HG02763 (cell line): Measurements from ENCODE around the gene PAFAH2.
"Not testable (repeated sequence)": the region's sequence is repeated elsewhere in the genome, so short reads cannot be mapped to it uniquely, and the experiment has no call there.

Experiments
- ATAC-seq: cut with Tn5 transposase; IDR thresholded peaks from one replicate; pipeline ENCODE4 v1.9.1; 2021; ENCODE audit warnings: mild to moderate bottlenecking, moderate library complexity; ENCODE audit not compliant: unreplicated experiment

Gene PAFAH2

GRCh38 chr1:25989440-25990234 is 8.2 kb downstream of the PAFAH2 start:
- no peak for ATAC-seq

DNA sequence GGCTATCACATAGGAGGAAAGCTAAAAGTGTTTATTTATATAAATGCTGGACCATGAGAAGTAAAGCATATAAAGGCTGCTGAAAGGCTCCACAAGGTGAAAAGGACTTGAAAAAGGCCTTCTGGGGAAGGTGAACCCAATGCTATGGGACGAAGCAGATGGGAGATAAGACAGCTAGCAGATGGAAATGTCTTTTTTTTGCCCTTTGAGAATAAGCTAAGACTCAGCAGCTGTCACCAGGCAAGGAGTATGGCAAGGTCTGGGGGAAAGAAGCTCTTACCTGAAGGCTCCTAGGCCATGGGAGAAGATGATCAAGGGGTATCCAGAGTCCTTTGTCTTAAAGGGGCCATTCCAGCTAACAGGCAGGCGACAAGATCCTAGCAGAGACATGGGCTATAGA is 9.9 kb downstream of the PAFAH2 start:
- ATAC-seq = no peak

- ATAC-seq = not testable (repeated sequence)
Observed at GRCh38 chr1:25986773-25987172, 11.1 kb downstream of the PAFAH2 start.

DNA sequence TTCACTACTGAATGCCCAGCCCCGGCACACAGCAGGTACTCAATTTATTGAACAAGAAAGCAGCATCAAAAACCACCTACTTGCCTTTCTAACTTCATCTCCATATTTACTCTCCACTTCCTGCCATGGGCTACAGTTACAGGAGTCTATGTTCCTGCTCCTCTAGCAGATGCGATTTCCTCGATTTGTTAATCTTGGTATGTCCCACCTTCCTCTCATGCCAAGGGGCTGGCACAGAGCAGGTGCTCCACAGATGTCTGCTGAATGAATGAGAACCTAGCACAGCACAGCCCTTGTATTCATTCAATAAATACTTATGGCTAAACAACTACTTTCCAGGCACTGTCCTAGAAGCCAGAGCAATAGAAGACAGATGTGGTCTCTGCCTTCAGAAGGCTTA is 12.2 kb downstream of the PAFAH2 start:
- ATAC-seq = no peak

DNA sequence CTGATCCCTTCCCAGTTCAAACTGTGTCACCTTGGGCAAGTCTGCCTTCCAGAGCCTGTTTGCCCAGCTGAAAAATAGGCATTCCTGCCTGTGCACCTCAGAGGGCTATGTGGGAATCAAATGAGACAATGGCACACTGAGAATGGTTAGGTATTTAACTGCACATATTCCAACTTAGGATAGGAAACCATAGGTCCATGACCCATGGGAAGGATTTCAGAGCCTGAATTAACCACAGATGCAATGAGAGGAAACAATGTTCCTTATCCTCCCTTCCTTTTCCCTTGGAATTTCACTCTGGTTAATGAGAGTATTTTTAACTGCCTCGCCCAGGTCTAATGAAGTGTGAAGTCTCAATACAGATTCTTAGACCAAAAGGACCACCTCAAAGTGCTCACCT is 12.7 kb downstream of the PAFAH2 start:
- no peak for ATAC-seq

GRCh38 chr1:25979210-25979609 is 18.7 kb downstream of the PAFAH2 start:
- ATAC-seq = no peak

- no peak for ATAC-seq
Observed at GRCh38 chr1:25978403-25978802, 19.5 kb downstream of the PAFAH2 start.

DNA sequence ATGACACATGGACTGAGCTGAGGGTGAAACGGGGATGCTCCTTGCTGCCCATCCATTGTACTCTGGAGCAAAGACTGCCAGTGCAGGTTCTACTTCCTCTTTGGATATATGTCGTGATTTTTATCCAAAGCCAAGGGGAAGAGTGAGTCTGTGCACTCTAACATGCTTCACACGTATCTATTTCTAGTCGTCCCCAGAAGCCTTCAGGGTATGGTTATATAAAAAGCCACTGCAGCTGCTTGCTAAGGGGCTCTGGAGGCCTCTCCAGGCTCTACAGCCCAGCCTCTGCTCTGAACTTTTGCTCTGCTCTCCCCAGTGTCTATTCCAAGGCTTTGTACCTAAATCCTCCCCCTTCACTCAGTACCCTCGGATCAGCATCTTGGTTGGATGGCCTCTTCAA is 20.1 kb downstream of the PAFAH2 start:
- no peak for ATAC-seq

DNA sequence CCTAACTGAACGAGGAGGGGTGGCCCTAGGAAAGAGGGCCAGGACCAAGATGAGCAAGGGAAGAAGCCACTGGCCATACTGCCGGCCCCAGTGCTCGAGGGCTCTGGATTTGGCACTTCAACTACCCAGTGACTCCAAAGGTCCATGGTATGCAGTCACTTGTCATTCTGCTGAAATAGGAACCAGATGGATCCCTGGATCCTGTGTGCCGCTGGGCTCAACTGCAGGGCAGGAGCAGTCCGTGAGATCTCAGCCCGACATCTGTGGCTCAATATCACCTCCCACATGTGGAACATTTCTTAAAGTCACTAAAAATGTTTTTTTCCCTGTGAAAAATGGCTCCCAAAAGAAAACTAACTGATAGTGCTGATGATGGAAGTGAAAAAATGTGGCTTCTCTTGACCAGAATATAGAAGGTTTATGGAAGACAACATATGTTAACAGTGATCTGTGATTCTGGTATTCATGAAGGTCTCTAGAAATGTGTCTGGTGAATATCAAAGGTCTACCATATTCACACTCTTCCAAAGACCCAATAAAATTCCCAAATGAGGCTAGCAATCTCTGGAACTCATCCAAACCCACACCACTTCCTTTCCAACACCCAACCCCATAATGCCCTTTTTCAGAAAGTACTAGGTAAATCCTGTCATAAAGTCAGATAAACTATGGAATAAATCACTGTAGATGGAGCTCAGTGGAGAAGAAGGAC is 24.1 kb downstream of the PAFAH2 start:
- ATAC-seq = no peak

GRCh38 chr1:25971811-25972180 is 26.1 kb downstream of the PAFAH2 start:
- ATAC-seq = no peak

GRCh38 chr1:25971066-25971810 is 26.6 kb downstream of the PAFAH2 start:
- ATAC-seq = peak; percentile 50

DNA sequence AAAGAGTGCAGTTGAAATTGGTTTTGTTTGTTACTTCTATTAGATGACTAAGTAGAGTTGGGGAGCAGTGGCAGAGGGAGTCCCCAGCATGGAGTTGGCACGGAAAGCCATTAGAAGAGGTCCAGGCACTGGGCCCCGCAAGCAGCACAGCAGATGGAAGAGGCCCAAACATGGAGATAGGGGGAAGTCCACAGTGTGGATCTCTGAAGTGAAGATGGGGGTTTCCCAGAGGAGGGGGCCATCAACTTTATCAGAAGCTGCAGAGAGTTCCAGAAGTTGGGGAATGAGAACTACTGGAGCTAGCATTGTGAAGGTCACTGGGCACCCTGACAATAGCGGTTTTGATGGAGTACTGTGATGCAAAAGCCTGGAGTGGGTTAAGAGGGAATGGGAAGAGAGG is 30.6 kb downstream of the PAFAH2 start:
- ATAC-seq = no peak

- ATAC-seq = no peak
Observed at GRCh38 chr1:25959611-25960010, 38.3 kb downstream of the PAFAH2 start.

DNA sequence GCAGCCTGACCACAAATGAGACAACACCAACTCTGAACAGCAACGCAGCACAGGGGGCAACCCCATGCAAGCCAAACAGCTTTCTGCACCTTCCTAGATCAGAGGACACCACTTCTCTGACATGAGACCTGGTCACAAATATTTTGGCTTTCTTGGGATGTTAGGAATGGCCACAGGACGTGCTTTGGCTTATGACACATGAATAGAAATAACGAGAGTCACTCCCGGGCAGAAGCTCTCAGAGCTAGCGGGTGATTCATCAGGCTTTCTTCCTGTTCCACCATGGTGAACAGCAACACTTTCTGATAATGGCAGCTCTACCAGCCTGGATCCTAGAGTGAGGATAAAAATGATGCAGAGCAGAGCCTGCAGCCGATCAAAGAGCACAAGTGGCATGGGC is 39.4 kb downstream of the PAFAH2 start:
- ATAC-seq = no peak

DNA sequence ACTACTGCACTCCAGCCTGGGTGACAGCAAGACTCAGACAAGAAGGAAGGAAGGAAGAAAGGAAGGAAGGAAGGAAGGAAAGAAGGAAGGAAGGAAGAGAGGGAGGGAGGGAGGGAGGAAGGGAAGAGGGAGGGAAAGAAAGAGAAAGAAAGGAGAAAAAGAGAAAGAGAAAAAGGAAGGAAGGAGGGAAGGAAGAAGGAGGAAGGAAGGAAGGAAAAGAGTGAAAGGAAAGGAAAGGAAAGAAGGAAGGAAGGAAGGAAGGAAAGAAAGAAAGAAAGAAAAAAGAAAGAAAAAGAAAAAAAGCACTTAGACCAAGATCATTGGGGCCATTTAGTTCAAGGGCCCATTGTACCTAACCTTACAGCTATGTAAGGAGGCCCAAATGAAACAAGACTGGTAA is 42.3 kb downstream of the PAFAH2 start:
- ATAC-seq = no peak

DNA sequence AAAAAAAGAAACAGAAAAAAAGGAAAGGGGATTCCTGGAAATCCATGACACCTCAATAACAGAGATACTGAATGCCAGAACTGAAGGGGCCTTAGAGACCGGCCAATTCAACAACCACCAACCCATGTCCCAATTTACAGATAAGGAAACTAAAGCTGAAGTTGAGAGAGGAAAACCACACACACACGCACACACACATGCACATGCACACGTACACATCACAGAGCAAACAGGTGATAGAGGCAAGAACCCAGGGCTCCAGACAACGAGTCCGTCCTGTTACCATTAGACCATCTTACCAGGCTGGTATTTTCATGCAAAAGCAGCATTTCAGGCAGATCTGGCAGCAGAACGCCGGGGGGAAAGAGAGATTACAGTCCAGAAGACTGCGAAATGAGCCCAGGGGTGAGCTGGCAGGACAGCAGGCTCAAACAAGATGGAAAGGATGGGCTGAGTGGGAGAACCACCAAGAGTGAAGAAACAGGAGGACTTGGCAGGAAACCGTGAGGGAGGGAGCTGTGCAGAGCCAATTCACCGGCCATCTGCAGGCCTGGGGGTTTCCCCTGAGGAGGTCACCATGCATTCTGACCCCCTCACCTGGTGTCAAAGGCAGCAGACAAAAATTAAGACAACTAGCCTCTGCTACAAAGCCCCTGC is 43.5 kb downstream of the PAFAH2 start:
- ATAC-seq = no peak

GRCh38 chr1:25952841-25953401 is 44.9 kb downstream of the PAFAH2 start:
- ATAC-seq = no peak

DNA sequence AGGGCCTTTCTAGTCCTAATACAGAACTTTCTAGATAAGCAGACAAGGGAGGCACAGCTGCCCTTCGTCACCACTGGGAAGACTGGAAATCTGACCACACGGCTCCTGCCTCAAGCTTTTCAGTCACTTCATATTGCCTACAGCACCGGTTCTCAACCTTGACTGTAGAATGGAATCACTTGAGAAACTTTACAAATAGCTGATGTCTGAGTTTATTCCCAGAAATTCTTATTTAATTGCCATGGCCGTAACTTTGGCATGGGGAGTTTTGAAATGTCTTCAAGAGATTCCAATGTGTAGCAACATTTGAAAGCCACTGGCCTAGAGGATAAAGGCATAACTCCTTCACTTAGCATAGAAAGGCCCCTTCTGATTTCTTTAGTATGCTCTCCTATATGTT is 49.2 kb downstream of the PAFAH2 start:
- no peak for ATAC-seq

- no peak for ATAC-seq
Observed at GRCh38 chr1:25947027-25947426, 50.8 kb downstream of the PAFAH2 start.

DNA sequence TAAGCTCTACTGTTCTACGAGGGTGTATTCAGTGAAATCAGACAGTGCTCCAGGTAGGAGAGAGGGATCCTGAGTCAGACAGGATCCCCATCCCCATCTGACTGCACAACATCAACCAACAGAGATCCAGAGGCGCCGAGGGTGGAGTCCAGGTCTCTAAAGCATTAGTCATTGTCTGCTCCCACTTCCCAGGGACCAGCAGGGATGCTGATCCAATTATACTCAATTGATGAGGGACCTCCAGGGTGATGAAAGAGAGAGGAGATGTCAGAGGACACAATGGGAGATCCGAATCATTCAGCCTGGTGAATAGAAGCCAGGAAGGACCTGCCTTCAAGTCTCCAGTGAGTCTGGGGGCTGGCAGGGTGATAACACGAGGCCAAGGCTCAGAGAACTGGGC is 52.1 kb downstream of the PAFAH2 start:
- ATAC-seq = no peak

DNA sequence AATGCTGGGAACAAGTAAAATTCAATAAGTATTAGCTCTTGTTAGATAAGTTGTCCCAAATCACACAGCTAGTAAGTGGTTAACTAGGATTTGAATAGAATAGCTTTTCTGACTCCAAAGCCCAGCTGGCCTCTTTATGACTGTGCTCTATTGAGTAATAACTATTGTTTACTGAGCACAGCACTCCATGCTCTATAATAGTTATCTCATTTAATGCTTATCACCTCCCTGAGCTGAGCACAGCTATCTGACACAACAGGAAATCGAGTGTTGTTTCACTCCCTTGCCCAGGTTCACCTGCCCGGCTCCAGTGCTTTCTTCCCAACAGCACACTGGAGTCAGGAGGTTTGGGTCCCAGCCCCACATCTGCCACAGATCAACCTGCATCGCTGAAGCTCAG is 52.9 kb downstream of the PAFAH2 start:
- no peak for ATAC-seq
